Neural cell (in vitro differentiated cells): Measurements from ENCODE around the gene RFX8.

Experiments
- EP300 ChIP-seq: fragments of 450-650 bp; conservative IDR thresholded peaks from 2 replicates; pipeline ENCODE4 v1.6.1; 2014; ENCODE audit warnings: antibody characterized with exemption, mild to moderate bottlenecking, moderate library complexity; ENCODE audit not compliant: poor library complexity, severe bottlenecking
- EZH2 ChIP-seq: fragments of 200-600, 300-800 bp; shearing (Covaris generic), sonication (generic); IDR thresholded peaks from 2 replicates; pipeline ENCODE4 v1.6.1; 2014; ENCODE audit warnings: antibody characterized with exemption, low read length, borderline replicate concordance, mild to moderate bottlenecking; ENCODE audit not compliant: insufficient read depth, poor library complexity, severe bottlenecking
- TAF1 ChIP-seq: IDR thresholded peaks from 2 replicates; pipeline ENCODE4 v1.6.1; 2012; ENCODE audit warnings: low read depth
- TF ChIP-seq, protein P1 (sequence below): fragments of 450-650 bp; IDR thresholded peaks from 2 replicates; pipeline ENCODE4 v1.5.1; 2014; ENCODE audit warnings: antibody characterized with exemption, mild to moderate bottlenecking, moderate library complexity; ENCODE audit not compliant: poor library complexity, severe bottlenecking
- TF ChIP-seq, protein P2 (sequence below): IDR thresholded peaks from 2 replicates; pipeline ENCODE4 v1.6.1; 2012; ENCODE audit warnings: borderline replicate concordance

DNA sequence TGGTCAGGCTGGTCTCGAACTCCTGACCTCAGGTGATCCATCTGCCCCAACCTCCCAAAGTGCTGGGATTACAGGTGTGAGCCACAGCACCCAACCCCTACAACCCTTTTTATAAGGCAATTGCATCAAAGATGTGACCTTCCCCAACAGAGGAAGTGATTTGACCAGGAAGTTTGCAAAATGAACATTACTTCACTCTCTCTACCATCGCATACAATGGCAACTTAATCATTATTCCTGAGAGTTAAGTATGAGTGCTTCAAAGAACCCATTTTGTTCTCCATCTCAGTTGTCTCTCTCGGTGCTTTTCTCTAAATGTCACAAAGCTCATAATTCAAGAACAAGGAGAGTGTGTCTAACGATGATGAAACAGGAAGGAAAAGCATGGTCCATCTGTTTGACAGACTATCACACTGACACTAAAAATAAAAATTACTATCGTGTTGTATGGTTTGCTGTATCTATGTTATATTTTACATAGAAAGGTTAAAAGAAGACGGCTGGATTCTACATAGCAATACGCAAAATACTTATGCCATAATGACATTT lies 69.5 kb downstream of the RFX8 start:
- TF ChIP-seq TAF1: no peak
- TF ChIP-seq, protein P1, sequence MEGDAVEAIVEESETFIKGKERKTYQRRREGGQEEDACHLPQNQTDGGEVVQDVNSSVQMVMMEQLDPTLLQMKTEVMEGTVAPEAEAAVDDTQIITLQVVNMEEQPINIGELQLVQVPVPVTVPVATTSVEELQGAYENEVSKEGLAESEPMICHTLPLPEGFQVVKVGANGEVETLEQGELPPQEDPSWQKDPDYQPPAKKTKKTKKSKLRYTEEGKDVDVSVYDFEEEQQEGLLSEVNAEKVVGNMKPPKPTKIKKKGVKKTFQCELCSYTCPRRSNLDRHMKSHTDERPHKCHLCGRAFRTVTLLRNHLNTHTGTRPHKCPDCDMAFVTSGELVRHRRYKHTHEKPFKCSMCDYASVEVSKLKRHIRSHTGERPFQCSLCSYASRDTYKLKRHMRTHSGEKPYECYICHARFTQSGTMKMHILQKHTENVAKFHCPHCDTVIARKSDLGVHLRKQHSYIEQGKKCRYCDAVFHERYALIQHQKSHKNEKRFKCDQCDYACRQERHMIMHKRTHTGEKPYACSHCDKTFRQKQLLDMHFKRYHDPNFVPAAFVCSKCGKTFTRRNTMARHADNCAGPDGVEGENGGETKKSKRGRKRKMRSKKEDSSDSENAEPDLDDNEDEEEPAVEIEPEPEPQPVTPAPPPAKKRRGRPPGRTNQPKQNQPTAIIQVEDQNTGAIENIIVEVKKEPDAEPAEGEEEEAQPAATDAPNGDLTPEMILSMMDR: no peak
- TF ChIP-seq, protein P2, sequence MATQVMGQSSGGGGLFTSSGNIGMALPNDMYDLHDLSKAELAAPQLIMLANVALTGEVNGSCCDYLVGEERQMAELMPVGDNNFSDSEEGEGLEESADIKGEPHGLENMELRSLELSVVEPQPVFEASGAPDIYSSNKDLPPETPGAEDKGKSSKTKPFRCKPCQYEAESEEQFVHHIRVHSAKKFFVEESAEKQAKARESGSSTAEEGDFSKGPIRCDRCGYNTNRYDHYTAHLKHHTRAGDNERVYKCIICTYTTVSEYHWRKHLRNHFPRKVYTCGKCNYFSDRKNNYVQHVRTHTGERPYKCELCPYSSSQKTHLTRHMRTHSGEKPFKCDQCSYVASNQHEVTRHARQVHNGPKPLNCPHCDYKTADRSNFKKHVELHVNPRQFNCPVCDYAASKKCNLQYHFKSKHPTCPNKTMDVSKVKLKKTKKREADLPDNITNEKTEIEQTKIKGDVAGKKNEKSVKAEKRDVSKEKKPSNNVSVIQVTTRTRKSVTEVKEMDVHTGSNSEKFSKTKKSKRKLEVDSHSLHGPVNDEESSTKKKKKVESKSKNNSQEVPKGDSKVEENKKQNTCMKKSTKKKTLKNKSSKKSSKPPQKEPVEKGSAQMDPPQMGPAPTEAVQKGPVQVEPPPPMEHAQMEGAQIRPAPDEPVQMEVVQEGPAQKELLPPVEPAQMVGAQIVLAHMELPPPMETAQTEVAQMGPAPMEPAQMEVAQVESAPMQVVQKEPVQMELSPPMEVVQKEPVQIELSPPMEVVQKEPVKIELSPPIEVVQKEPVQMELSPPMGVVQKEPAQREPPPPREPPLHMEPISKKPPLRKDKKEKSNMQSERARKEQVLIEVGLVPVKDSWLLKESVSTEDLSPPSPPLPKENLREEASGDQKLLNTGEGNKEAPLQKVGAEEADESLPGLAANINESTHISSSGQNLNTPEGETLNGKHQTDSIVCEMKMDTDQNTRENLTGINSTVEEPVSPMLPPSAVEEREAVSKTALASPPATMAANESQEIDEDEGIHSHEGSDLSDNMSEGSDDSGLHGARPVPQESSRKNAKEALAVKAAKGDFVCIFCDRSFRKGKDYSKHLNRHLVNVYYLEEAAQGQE: no peak
- no peak for TF ChIP-seq EP300
- no peak for TF ChIP-seq EZH2
